Activated CD8-positive, alpha-beta memory T cell treated with anti-CD3 and anti-CD28 coated beads for 24 hours (primary cell): ENCODE measurements around the gene ZMPSTE24.
"Not testable (repeated sequence)": the region's sequence is repeated elsewhere in the genome, so short reads cannot be mapped to it uniquely, and the experiment has no call there.

Experiments used
- DNase-seq: peaks from one replicate; pipeline ENCODE4 v3.0.0-alpha.2; 2020

The ZMPSTE24 gene

DNA sequence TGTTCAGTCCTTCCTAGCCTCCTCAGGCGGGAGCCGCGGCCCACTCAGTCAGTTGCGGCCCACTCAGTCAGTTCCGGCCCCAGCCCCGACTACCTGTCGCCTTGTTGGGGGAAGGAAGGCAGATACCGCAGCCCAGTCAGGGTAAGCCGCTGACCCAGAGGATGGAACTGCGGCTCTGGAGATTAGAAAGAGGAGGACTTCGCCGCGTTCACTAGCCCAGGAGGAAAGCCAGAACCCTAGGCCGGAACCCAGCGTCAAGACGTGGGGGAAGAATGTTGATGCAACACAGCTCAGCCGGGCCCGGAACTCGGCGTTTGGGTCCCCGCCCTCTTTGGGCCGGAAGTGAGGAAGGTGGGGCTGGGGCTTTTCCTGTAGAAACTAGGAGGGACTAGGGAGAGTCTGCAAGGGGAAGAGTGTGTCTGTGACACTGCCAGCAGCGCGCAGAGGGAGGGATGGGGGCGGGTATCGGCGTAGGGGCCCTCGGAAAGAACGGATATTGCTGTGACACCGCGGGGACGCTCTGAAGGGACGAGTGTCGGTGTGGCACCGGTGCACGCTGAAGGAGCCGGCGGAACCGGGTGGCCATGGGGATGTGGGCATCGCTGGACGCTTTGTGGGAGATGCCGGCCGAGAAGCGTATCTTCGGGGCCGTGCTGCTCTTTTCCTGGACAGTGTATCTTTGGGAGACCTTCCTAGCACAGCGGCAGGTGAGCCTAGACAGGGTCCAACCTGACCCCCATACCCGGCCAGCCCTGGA, at the start of gene ZMPSTE24:
Gene ZMPSTE24 (plus strand): TSS at position 549 of the 757 bp plus-strand sequence. CDS start 36 bp downstream, at position 585.
- DNase-seq, result peak; percentile 97

DNA sequence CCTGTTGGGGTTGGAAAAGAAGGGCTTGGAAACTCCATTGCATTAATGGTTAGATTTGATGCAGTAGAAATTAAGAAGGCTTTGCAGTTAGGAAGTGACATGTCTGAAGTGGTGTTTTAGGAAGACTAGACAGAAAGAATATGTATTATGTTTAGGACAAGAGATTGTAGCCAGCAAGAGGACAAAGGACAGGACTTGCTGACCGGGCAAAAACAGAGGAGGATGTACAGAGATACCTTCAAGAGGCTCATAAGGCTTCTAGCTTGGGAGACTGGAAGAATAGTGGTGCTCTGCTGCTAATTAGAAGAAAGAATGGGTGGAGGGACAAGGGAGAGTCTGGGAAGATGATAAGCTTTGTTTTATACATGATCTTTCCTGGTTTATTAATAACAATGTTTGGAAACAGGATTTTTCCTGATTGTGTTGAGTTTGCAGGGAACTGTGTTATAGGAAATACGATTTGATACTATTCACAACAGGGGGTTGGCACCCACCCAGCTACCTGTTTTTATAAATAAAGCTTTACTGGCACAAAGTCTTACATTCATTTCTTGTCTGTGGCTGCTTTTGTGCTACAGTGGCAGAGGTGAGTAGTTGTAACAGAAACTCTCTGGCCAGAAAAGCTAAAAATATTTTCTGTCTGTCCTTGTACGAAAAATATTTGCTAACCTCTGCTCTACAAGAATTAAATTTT, 47.4 kb upstream of the ZMPSTE24 start:
- DNase-seq, result no peak

DNA sequence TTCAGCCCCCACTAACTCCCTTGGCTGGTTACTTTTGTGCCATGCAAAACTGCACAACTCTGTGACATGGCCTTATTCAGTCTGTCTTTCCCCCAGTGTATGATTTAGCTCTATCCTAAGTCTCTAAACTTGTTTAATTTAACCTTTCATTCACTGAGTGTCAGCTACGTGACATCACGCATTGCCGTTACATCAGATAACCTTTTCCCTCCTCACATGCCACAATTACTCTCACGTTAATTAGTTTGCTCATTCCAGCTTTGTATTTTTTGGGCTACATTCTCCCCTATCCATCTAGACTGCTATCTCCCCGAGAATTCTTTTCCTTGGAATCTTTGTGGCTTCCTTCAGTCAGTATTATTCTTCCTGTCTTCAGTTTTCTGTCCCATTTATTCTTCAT, 39.7 kb upstream of the ZMPSTE24 start:
- no peak for DNase-seq

DNA sequence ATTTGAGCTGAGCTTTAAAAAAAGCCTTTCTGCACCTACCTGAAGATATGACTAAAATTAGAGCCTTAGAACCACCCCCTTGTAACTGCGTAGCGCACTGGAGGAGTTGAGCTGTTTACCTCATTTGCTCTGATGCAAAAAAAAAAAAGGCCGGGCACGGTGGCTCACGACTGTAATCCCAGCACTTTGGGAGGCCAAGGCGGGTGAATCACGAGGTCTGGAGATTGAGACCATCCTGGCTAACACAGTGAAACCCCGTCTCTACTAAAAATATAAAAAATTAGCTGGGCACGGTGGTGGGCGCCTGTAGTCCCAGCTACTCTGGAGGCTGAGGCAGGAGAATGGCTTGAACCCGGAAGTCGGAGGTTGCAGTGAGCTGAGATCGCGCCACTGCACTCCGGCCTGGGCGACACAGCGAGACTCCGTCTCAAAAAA, 36.5 kb upstream of the ZMPSTE24 start:
- not testable (repeated sequence) for DNase-seq

DNA sequence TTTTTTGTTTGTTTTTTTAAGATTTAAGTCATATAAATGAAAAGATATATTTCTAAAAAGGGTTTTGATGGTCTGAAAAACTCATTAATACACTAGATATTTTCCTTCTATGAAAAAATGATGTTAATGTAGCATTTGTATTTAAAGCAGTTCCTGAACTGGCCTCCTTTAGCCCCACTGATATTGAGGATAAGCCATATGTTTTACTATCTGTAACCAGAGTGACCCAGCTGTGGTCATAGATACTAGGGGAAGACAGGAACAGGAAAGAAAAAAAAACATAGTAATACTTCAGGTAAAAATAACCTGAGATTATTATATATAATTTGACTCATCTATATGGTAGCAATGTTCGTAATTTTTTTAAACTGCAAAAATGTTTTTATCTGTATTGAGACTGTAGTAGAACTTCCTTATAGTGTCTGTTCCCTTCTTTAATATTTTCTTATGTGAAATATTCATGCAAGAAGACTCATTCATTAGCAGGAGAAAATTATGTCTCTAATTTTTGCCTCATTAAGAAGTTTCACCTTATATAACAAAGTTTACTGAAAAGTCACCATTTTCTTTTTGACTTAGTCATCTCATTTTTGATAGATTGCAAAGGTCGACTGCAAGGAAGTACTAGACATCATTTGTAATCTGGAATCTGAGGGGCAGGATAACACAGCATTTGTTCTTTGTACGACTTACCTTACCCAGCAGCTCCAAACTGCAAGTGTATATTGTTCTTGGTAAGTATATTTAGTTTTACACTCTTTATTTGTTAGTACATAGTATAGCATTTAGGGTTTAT, 35.9 kb upstream of the ZMPSTE24 start:
- DNase-seq, result no peak

DNA sequence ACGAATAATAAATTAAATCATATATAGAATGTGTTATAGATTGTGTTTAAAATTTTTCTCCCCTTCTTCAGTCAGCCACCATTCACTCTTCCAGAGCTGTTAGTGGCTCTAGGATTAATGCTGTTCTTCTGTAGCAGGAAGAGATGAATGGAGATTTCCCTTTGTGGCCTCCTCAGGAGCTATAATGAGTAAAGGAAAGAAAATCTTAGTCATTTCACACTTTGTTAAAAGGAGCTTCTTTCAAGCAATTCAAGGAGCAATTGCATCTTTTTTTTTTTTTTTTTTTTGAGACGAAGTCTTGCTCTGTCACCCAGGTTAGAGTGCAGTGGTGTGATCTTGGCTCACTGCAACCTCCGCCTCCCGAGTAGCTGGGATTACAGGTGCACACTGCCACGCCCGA, 34.0 kb upstream of the ZMPSTE24 start:
- DNase-seq, result no peak

DNA sequence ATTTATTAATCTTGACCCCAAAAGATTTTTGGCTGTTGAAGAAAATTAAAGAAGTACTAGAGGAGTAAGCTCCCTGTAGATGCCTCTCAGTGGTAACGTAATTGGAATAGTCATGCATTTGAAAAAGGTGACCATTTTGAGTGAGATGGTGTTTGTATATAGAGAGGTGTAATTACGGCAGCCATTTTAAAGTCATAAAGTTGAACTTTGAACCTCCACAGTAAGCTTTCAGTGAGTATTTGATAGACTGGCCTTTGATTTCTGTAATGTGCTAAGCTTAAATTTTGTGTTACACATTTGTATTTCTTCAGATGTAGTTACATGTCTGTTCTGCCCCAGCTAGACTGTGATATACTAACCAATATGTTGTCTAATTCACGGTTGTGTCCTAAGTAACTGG, 31.8 kb upstream of the ZMPSTE24 start:
- no peak for DNase-seq

DNA sequence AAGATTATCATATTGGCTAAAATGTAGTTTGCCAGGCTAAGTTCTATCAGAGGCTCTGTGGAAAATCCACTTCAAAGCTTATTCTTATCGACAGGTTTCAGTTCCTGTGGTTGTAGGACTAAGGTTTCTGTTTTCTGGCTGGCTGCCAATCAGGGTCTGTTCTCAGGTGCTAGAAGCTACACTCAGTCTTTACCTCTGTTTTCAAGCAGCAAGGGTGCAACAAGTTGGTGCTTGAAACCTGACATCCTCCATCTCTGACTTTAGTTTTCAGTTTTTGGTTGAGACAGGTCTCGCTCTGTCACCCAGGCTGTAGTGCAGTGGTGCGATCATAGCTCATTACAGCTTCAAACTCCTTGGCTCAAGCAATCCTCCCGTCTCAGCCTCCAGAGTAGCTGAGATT, 25.6 kb upstream of the ZMPSTE24 start:
- peak; percentile 72 for DNase-seq

DNA sequence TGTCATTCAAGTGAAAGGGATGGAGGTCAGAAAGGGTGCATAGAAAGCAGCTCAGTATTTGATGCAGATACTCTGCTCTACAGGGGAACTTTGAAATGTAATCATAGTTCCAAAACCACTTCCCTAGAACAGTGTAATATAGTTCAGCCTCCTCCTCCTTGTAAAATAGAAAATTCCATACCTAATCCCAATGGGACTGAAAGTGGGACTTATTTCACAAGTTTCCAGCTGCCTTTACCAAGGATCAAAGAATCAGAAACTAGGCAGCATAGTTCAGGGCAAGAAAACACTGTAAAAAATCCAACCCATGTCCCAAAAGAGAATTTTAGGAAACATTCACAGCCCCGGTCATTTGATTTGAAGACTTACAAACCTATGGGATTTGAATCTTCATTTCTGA, 18.4 kb upstream of the ZMPSTE24 start:
- DNase-seq, result no peak

DNA sequence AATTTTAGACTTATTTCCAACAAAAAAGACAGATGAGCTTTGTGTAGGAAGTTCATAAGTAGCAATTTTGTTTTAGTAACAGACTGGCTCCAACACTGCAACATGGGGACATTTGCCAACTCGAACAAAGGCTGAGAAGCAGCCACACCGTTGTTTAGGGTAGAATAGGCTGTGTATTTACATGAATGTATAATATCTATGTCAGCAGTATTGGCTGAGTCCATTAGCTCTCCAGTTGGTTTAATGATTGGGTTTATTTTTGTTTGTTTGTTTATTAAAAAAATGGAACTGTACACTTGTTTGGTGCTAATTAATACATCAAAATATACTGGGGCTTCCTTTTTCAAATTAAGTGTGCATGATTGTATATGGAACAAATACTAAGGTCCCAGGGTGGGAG, 17.6 kb upstream of the ZMPSTE24 start:
- no peak for DNase-seq

DNA sequence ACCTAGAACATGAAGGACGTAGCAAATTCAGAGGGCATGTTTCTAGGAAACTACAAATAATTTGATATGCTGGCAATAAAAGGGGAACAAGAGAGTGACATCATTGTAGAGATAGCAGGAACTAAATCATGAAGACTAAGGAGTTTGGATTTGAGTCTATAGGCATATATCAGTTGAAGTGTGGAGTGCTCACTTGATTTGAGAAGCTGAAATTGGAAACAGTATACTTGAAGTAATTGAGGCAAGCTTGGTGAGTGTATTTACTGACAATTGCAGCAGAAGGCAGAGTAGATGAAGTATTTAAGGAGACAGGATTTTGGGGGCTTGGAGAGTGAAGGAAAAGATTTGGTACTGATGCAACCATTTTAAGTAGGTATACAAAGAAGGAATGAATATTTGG, 16.7 kb upstream of the ZMPSTE24 start:
- DNase-seq, result no peak

DNA sequence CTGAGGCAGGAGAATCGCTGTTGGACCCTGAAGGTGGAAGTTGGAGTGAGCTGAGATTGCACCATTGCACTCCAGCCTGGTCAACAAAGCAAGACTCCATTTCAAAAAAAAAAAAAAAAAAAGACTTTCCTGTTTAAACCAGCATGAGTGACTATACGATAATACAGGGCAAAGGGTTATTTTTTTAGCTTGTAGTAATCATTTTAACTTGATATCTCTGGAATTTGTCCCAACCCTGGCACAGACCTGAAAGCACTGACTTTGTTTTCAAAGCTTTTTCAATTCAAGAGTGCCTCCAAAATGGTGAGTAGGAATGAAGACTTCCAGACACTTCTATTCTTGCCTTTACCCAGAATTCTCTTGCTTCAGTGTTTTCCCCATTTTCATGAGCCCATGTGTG, 14.7 kb upstream of the ZMPSTE24 start:
- no peak for DNase-seq

DNA sequence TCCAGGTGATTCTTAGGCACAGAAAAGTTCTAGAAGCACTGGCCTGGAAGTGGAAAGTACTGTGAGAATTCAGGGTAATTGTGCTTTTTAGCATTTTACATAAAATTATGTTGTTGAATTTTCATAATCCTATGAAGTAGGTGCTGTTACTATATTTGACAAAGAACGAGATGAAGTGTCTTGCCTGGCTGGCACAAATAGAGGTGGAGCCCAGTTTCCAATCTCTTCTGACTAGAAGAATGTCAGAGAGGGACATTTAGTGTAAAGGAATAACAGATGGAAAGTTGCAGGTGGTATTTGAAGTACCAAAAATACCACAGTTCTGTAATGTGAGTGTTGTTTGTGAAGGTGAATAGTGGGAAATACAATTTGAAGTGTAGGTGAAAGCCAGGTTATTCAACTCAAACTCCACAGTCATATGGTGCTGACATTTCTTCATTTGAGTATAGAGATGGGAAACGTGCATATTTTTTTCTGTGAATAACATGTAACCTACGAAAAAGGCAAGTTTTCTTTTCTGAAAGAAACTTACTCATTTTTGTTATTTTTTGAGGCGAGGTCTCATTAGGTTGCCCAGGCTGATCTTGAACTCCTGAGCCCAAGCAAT, 13.8 kb upstream of the ZMPSTE24 start:
- no peak for DNase-seq

DNA sequence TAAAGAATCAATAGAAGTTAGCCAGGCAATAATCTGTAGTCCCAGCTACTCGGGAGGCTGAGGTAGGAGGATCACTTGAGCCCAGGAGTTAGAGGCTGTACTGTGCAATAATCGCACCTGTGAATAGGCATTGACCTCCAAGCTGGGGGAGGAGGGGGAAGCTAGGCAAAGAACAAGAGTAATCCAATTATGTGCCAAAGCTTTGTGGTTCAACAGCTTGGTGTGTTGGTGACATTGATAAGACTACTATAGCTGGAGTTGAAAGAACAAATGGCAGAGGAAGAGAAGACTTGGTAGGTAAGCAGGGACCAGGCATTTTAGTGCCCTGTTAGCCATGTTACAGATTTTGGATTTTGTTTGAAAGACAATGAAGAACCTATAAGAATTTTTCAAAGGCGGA, 12.3 kb upstream of the ZMPSTE24 start:
- DNase-seq, result no peak

DNA sequence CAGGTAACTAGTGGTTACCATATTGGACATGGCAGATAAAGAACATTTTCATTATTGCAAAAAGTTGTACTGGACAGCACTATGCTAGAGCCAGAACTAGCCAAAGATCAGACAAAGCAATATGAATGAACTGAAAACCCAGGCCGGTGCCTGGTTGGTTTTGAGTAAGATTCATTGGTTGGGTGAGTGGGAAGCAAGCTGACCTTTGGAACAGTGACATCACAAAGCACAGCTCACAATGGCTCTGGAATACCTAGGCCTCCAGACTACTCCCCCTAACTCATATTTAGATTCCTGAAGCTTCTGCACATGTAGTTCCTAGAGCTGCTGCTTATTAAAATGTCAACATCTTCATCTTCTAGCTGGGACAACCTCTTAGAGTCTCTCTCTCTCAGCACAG, 10.4 kb upstream of the ZMPSTE24 start, which contains the start of gene TMCO2:
Gene TMCO2 (plus strand): TSS at position 283 of the 400 bp plus-strand sequence. CDS start 57 bp downstream, at position 340.
- DNase-seq, result no peak

DNA sequence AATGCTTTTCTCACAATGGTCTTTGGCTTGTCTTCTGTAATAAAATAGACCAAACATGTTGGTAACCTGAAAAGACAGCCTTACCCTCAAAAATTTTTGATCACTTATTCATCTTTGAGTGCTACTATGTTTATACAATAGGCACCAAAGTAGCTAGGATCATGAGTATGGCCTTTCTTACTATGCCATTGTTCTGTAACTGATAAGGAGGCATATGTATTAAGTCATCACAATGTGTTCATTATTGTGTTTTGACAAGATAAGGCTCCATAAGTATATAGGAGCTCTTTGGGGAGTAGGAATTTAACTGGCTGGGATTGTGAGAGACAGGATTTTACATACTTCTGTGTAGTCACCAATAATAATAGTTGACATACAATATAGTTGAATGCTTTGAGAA, 9.6 kb upstream of the ZMPSTE24 start:
- no peak for DNase-seq

DNA sequence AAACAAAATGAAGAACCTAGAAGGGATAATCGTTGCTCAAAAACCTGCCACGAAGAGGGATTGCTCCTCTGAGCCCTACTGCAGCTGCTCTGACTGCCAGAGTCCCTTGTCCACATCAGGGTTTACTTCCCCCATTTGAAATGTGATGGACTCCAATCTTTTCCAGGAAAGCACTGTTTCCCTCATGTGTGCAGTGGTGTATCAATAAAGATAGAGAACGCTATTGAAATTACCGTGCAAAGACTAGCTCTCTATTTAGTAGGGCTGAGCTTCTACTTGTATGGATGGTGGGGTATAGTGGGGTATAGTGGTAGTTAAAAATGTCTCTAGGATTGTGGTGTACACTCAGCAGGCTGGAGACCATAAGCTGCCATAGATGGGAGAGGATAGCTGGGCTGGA, 6.6 kb upstream of the ZMPSTE24 start:
- no peak for DNase-seq

DNA sequence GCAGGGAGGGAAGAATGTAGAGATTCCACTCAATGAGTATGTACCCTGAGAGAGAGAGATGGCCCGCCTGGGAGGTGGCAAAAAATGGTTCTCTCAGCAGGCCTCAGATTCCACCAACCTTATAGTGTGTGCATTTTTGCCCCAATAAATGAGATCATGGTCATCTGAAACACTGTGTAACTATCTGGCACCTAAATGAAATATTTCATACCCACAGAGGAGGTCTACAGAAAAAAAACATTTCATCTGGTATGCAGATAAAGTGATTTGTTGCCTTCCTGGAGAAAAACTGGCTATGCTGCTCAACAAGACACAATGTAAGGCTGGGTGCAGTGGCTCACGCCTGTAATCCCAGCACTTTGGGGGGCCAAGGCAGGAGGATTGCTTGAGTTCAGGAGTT, 5.4 kb upstream of the ZMPSTE24 start:
- DNase-seq, result no peak

DNA sequence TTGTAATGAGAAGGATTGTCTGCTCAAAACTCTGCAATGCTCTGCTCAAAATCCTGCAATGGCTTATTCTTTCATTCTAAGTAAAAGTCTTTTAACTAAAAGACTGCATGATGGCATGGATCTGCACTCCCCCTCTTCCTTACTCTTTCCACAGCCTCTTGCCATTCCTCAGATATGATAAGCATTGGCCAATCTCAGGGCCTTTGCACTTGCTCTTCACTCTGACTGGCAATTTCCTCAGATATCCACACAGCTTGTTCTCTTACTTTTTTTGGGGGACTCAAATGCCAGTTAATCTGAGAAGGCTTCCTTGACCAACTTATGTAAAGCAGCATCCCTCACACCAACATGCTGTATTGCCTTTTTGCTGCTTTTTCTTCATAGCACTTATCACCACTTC, 2.8 kb upstream of the ZMPSTE24 start:
- no peak for DNase-seq

DNA sequence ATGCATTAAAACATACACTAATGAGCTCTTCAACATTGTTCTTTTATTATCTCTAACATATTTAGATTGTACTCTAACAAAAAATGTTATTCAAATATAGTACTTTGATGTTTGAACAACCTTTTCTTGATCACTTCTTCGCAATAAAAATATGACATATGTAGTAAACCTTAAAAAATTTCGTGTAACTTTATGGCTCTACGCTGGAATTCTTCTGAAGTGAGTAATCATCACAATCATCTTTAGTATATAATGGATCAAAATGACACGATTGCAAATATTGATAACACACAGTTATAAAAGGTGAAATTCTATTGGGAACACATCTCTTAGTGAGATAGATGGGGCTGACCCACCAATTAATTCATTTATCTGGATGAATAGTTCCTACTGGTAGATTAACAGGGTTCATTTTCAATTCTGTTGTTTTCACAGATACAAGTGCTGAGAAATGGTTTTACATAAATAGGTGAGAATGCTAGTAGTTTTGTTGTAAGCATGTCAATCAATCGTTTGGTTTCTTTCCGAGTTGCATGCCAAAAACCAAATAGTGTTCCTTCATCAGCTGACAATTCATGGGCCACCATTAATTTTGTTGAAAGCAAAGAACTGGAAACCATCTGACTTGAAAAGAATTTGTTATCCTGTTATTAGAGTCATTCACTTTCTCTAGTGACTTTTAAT, 1.5 kb upstream of the ZMPSTE24 start:
- DNase-seq, result no peak

DNA sequence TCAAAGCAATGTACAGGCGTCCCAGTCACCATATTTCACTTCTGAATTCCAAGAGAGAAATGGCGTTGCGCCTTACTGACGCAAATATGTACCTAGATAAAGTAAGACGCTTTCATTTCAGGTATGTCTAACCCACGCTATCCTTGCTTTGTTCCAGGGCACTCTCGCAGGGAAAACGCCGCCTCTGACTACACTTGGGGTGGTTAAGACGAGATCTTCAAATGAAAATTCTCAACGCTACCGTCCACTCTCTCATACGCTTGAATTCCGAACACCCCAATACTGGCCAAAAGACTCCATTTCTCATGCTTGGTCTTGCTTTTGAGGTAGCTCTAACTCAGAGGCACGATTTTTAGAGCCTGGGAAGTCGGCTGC, 736 bp upstream of the ZMPSTE24 start:
- no peak for DNase-seq

DNA sequence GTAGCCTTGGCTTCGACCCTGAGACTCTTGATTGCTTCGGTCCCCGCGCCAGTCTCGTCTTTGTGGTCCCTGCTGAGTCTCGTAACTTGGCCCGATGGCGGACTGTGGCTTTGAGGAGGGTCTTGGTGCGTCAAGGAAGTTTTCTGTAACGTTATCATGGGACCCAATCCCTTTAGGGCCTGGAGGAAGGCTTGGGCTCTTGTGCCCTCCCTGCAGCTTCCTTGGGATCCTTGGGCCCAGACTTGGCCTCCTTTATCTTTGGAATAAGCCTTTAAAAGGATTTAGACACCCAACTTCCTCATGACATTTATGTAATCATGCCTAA, 371 bp downstream of the ZMPSTE24 start:
- no peak for DNase-seq

DNA sequence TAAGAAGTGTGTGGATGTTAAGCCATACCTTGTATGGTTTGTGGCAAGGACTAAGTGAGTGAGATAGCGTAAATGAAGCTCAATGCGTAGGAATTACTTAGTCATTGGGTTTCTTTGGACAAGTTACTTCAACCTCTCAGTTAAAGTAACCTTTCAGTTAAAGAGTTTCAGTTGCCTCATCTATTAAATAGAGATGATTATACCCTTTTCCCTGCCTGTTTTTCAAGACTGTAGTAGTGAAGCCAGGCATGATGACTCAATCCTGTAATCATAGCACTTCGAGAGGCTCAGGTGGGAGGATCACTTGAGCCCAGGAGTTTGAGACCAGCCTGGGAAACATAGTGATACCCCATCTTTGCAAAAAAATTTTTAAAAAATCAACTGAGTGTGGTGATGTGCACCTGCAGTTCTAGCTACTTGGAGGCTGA, 6.3 kb downstream of the ZMPSTE24 start:
- no peak for DNase-seq
